Natural killer cell treated with Interleukin-12 subunit alpha and Interleukin-12 subunit beta and Interleukin-15 and Interleukin-18, amount 100 ng/mL, for 72 hours (primary cell): Measurements from ENCODE around the gene XPO5. TPM values are rescaled to one million over a fixed set of nuclear protein-coding genes. Genes with fewer than 3 reads are reported as not detected.

Experiments
- ATAC-seq, 2 donors: fragments of 150-1000 bp; cut with Tn5 transposase in 1 of 2; sonication (Bioruptor Pico), chemical (Tn5 transposase) in 1 of 2; 2 replicates each; pipeline ENCODE4 v1.10.0; 2021
- DNase-seq: peaks from one replicate; pipeline ENCODE4 v3.0.0; 2022; ENCODE audit warnings: low spot score
- H3K27ac Mint-ChIP-seq, 2 donors: 1 replicate in 1 of 2; 2 replicates in 1 of 2; pipeline ENCODE4 v1.8.0; 2022; ENCODE audit warnings: mixed read lengths in 2 of 2, mild to moderate bottlenecking in 1 of 2, moderate library complexity in 1 of 2
- H3K27me3 Mint-ChIP-seq, 2 donors: 1 replicate in 1 of 2; 2 replicates in 1 of 2; pipeline ENCODE4 v1.8.0; 2022; ENCODE audit warnings: mixed read lengths in 2 of 2
- H3K36me3 Mint-ChIP-seq: one replicate; pipeline ENCODE4 v1.8.0; 2022; ENCODE audit warnings: mixed read lengths
- H3K4me1 Mint-ChIP-seq, 2 donors: 1 replicate in 1 of 2; 2 replicates in 1 of 2; pipeline ENCODE4 v1.8.0; 2022; ENCODE audit warnings: low read depth in 2 of 2, mixed read lengths in 2 of 2, mild to moderate bottlenecking in 1 of 2
- H3K4me3 Mint-ChIP-seq: one replicate; pipeline ENCODE4 v1.8.0; 2022; ENCODE audit warnings: mixed read lengths
- H3K9me3 Mint-ChIP-seq: 2 replicates; pipeline ENCODE4 v1.8.0; 2022; ENCODE audit warnings: mixed read lengths
- total RNA-seq, 2 donors: library from RNA; stranded (reverse); gene quantifications; one replicate each; pipeline ENCODE4 v1.2.3, GENCODE V29; 2022

Gene XPO5
- total RNA-seq, 2 donors from 2014 or later, result 80.0 to 178 TPM

DNA sequence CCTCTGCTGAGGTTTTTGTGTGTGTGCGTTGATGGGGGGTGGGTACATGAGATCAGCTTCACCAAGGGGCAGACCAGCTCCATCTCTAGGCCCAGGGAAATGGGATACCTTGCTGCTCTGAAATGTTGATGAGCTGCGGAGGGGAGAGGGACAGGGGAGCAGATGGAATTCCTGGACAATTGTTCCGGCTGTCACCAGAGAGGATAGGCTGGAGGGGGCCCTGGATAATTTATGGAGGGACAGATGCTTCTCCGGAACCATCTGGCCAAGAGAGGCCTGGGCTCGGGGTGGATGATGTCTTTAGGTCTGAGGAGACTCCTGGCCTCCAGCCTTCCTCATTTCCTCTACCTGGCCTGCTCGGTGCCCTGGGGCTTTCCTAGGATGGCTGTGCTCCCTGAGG lies 100.3 kb downstream of the XPO5 start:
- peaks cover 0 to 7% of the 10 kb centered on the region in 2 donors for H3K27me3 Mint-ChIP-seq
- H3K9me3 Mint-ChIP-seq, result no peaks in the 10 kb centered on the region
- DNase-seq (no peak), ATAC-seq (no peak)
- H3K4me3 Mint-ChIP-seq, result no peak overlapping the region
- H3K4me1 Mint-ChIP-seq, result peaks cover 29 to 30% of the 10 kb centered on the region in 2 donors
- H3K36me3 Mint-ChIP-seq, result no peaks in the 10 kb centered on the region
- H3K27ac Mint-ChIP-seq, result no peak overlapping the region

DNA sequence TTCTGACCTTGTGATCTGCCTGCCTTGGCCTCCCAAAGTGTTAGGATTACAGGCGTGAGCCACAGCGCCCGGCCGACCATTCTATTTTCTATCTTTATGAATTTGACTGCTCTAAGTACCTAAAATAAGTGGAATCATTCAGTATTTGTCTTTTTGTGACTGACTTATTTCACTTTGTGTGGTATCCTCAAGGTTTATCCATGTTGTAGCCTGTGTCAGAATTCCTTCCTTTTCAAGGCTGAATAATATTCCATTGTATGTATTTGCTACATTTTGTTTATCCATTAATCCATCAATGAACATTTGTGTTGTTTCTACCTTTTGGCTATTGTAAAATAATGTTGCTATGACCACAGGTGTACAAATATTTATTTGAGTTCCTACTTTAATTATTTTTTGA lies 103.3 kb downstream of the XPO5 start:
- no peak for ATAC-seq
- peaks cover 10 to 11% of the 10 kb centered on the region in 2 donors for H3K4me1 Mint-ChIP-seq
- no peaks in the 10 kb centered on the region for H3K9me3 Mint-ChIP-seq

More for the DNA sequence above, 103.3 kb downstream of the XPO5 start:
- no peaks in the 10 kb centered on the region for H3K36me3 Mint-ChIP-seq
- H3K4me3 Mint-ChIP-seq, result no peak overlapping the region
- H3K27ac Mint-ChIP-seq, result no peak overlapping the region
- no peak for DNase-seq
- peaks cover 0 to 16% of the 10 kb centered on the region in 2 donors for H3K27me3 Mint-ChIP-seq

Other genes with a start within 250 kb of the XPO5 start
- 10 to 100 TPM in 1 of 2 donors, 1 to 10 TPM in 1; 6.4 to 11.3 TPM for gene ZNF318, start 206.4 kb downstream of the XPO5 start, total RNA-seq
- 10 to 100 TPM; 41.8 to 82.9 TPM for gene ABCC10, start 148.5 kb downstream of the XPO5 start, total RNA-seq
- under 1 TPM in 1 of 2 donors, not detected in 1; 0.14 TPM for gene DLK2, start 120.5 kb downstream of the XPO5 start, total RNA-seq
- 10 to 100 TPM; 44.6 to 80.4 TPM for gene TJAP1, start 98.5 kb downstream of the XPO5 start, total RNA-seq
- under 1 TPM; 0.36 to 0.39 TPM for gene LRRC73, start 65.7 kb downstream of the XPO5 start, total RNA-seq
- 10 to 100 TPM; 53.8 to 69.9 TPM for gene YIPF3, start 59.1 kb downstream of the XPO5 start, total RNA-seq
- gene POLR1C, start 58.9 kb downstream of the XPO5 start, total RNA-seq, result 10 to 100 TPM; 46.9 to 61.5 TPM
- gene POLH, start 147 bp upstream of the XPO5 start, total RNA-seq, result 10 to 100 TPM; 25.6 to 53.4 TPM
- 100 to 1,000 TPM in 1 of 2 donors, 10 to 100 TPM in 1; 85.4 to 116 TPM for gene GTPBP2, start 53.2 kb upstream of the XPO5 start, total RNA-seq
- 10 to 100 TPM; 37.1 to 39.7 TPM for gene MAD2L1BP, start 59.8 kb upstream of the XPO5 start, total RNA-seq
- not detected for gene RSPH9, start 69.0 kb upstream of the XPO5 start, total RNA-seq
- 10 to 100 TPM; 32.7 to 39.3 TPM for gene MRPS18A, start 111.8 kb upstream of the XPO5 start, total RNA-seq
- gene VEGFA, start 194.2 kb upstream of the XPO5 start, total RNA-seq, result 10 to 100 TPM; 36.8 to 43.0 TPM